Smooth muscle cell (in vitro differentiated cells): ENCODE measurements around the gene CBLC. TPM values are rescaled to one million over a fixed set of nuclear protein-coding genes. Genes with fewer than 3 reads are reported as not detected.
A peak's percentile ranks its signal among the peaks of the same experiment; 100 is the strongest.

Experiments used
- DNase-seq: peaks from one replicate; lab custom pipeline; 2025; ENCODE audit not compliant: unreplicated experiment; lab: John Stamatoyannopoulos, UW
- H2AFZ ChIP-seq: fragments of 200-600 bp; sonication (generic); 2 replicates; pipeline ENCODE4 v1.6.0; 2016; ENCODE audit warnings: antibody characterized with exemption, low read depth, mild to moderate bottlenecking
- H3F3A ChIP-seq: fragments of 200-600 bp; sonication (generic); 2 replicates; pipeline ENCODE4 v1.6.0; 2017; ENCODE audit warnings: antibody characterized with exemption, low read depth
- H3K27ac ChIP-seq: fragments of 200-600 bp; sonication (generic); 2 replicates; pipeline ENCODE4 v1.5.1; 2016; ENCODE audit warnings: low read depth, mild to moderate bottlenecking
- H3K27me3 ChIP-seq: fragments of 200-600 bp; sonication (generic); 2 replicates; pipeline ENCODE4 v1.6.1; 2016; ENCODE audit warnings: low read depth, mild to moderate bottlenecking
- H3K36me3 ChIP-seq: fragments of 200-600 bp; sonication (generic); 2 replicates; pipeline ENCODE4 v1.5.1; 2016; ENCODE audit warnings: low read depth
- H3K4me1 ChIP-seq: fragments of 200-600 bp; sonication (generic); 2 replicates; pipeline ENCODE4 v1.5.1; 2016; ENCODE audit warnings: low read depth
- H3K4me2 ChIP-seq: fragments of 200-600 bp; sonication (generic); 2 replicates; pipeline ENCODE4 v1.6.0; 2016; ENCODE audit warnings: mild to moderate bottlenecking
- H3K4me3 ChIP-seq: fragments of 200-600 bp; sonication (generic); 2 replicates; pipeline ENCODE4 v1.5.1; 2016; ENCODE audit warnings: mild to moderate bottlenecking
- H3K79me2 ChIP-seq: fragments of 200-600 bp; sonication (generic); 2 replicates; pipeline ENCODE4 v1.6.0; 2016; ENCODE audit warnings: low read depth, mild to moderate bottlenecking
- H3K9ac ChIP-seq: fragments of 200-600 bp; sonication (generic); 2 replicates; pipeline ENCODE4 v1.6.0; 2016; ENCODE audit warnings: low read depth
- H3K9me3 ChIP-seq: fragments of 200-600 bp; sonication (generic); replicated peaks from 2 replicates; pipeline ENCODE4 v1.5.1; 2016; ENCODE audit warnings: low read depth
- H4K20me1 ChIP-seq: fragments of 200-600 bp; sonication (generic); 2 replicates; pipeline ENCODE4 v1.6.0; 2016; ENCODE audit warnings: low read depth
- CTCF ChIP-seq: fragments of 200-600 bp; sonication (generic); IDR thresholded peaks from 2 replicates; pipeline ENCODE4 v1.5.1; 2017; ENCODE audit warnings: borderline replicate concordance, mild to moderate bottlenecking, antibody characterized with exemption; ENCODE audit not compliant: insufficient read depth, poor library complexity, severe bottlenecking
- WGBS: methylation state at CpG from one replicate; pipeline ENCODE4 v1.1.7; 2016; ENCODE audit warnings: low lambda C conversion rate; 5-methylcytosine and 5-hydroxymethylcytosine counted together
- polyA plus RNA-seq: library from polyadenylated mRNA; unstranded; fragments of >200 nt; fragmentation: Nextera tagmentation; extraction: Ambion mirVana; gene quantifications from 2 replicates; pipeline ENCODE4 v1.2.1, GENCODE V29; 2016
- total RNA-seq: library from RNA; depleted of rRNA; stranded (reverse); fragments of >200 nt; gene quantifications from 2 replicates; pipeline ENCODE4 v1.2.3, GENCODE V29; 2014

The CBLC gene
- total and polyA plus RNA-seq, 2 experiments from 2014 or later = 0.40 to 0.87 TPM

GRCh38 chr19:44795398-44795987 is 17.8 kb downstream of the CBLC start:
- no peaks in the 10 kb centered on the region for H3K9me3 ChIP-seq
- no peak overlapping the region for H3K4me2 ChIP-seq
- H2AFZ ChIP-seq = no peak overlapping the region
- no peak for TF ChIP-seq CTCF
- WGBS = 96% methylated on average over 13 of the region's 13 CpGs
- H3K79me2 ChIP-seq = no peaks in the 10 kb centered on the region
- H3K4me1 ChIP-seq = no peaks in the 10 kb centered on the region
- no peaks in the 10 kb centered on the region for H3F3A ChIP-seq
- no peak overlapping the region for H3K27ac ChIP-seq
- H3K27me3 ChIP-seq = no peaks in the 10 kb centered on the region
- no peaks in the 10 kb centered on the region for H3K36me3 ChIP-seq
- no peaks in the 10 kb centered on the region for H4K20me1 ChIP-seq
- no peak for DNase-seq
- H3K9ac ChIP-seq = no peak overlapping the region
- no peak overlapping the region for H3K4me3 ChIP-seq

- Histone ChIP-seq H3K4me1 (no peaks in the 10 kb centered on the region), H3K27me3 (no peaks in the 10 kb centered on the region), H3K4me3 (no peak overlapping the region), H3K9ac (no peak overlapping the region), H3K4me2 (no peak overlapping the region), H3K27ac (no peak overlapping the region), H3F3A (no peaks in the 10 kb centered on the region), H3K9me3 (no peaks in the 10 kb centered on the region), H4K20me1 (no peaks in the 10 kb centered on the region), H3K79me2 (no peaks in the 10 kb centered on the region), H3K36me3 (no peaks in the 10 kb centered on the region), H2AFZ (peak overlapping the region; percentile 33)
- TF ChIP-seq CTCF = no peak
- 46% methylated on average over 12 of the region's 12 CpGs for WGBS
- DNase-seq = no peak
Measured at GRCh38 chr19:44796701-44797115, 19.0 kb downstream of the CBLC start.

- Histone ChIP-seq H3K4me1 (no peaks in the 10 kb centered on the region), H3K27me3 (no peaks in the 10 kb centered on the region), H3F3A (no peaks in the 10 kb centered on the region), H3K36me3 (no peaks in the 10 kb centered on the region), H4K20me1 (no peaks in the 10 kb centered on the region), H3K4me3 (no peak overlapping the region), H3K27ac (no peak overlapping the region), H3K4me2 (no peak overlapping the region), H2AFZ (no peak overlapping the region), H3K79me2 (no peaks in the 10 kb centered on the region), H3K9ac (no peak overlapping the region), H3K9me3 (no peaks in the 10 kb centered on the region)
- 85% methylated on average over 10 of the region's 10 CpGs for WGBS
- DNase-seq = no peak
- TF ChIP-seq CTCF = no peak
Measured at GRCh38 chr19:44799627-44800346, 22.1 kb downstream of the CBLC start.

- Histone ChIP-seq H3K9ac (no peak overlapping the region), H3K36me3 (no peaks in the 10 kb centered on the region), H3K4me2 (no peak overlapping the region), H3F3A (no peaks in the 10 kb centered on the region), H3K9me3 (no peaks in the 10 kb centered on the region), H3K4me3 (no peak overlapping the region), H3K79me2 (no peaks in the 10 kb centered on the region), H3K27me3 (no peaks in the 10 kb centered on the region), H3K4me1 (no peaks in the 10 kb centered on the region), H4K20me1 (no peaks in the 10 kb centered on the region), H2AFZ (no peak overlapping the region), H3K27ac (no peak overlapping the region)
- 14% methylated on average over 2 of the region's 3 CpGs for WGBS
- TF ChIP-seq CTCF = peak; percentile 90
- peak; percentile 54 for DNase-seq
Measured at GRCh38 chr19:44800461-44800860, 22.8 kb downstream of the CBLC start.
